Measurements from ENCODE around the gene NCOA3. TPM values are rescaled to one million over a fixed set of nuclear protein-coding genes. Genes with fewer than 3 reads are reported as not detected.
A peak's percentile ranks its signal among the peaks of the same experiment; 100 is the strongest.

The NCOA3 gene
- total and polyA plus RNA-seq, 10 of the 15 experiments (the other 5 are each of a cell fraction or from before 2014, with no cell fraction given), result 16.9 to 96.2 (median 73.6) TPM

DNA sequence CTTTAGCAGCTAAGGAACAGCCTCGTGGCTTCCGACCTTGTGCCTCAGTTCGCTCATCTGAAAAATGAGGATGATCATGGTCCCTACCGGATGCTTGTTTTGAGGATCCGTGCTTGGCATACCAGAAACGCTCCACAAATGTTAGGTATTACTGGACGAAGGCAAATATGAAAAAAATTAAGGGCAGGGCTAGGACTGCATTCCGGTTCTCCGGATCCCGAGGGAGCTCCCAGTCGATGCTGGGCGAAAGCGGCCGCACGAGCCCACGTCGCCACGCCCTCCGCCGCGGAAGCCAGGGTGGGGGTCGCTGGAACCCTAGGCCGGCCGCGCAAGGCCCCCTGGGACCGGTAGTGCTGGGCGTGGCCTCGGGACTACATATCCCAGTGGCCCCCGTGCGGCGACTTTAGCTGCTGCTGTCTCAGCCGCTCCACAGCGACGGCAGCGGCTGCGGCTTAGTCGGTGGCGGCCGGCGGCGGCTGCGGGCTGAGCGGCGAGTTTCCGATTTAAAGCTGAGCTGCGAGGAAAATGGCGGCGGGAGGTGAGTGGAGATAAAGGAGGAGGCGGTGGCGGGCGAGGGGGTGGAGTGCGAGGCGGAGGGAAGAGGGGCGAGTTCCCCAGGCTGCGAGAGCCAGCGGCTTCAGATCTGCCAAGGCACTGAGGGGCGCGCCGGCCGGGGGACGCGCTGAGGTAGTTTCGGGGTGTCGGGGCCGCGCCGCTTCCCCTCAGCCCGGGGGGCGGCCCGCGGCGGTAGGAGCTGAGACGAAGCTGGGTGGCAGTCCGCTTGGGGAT is at the start of gene NCOA3 (continued):
- TF ChIP-seq, protein P1, sequence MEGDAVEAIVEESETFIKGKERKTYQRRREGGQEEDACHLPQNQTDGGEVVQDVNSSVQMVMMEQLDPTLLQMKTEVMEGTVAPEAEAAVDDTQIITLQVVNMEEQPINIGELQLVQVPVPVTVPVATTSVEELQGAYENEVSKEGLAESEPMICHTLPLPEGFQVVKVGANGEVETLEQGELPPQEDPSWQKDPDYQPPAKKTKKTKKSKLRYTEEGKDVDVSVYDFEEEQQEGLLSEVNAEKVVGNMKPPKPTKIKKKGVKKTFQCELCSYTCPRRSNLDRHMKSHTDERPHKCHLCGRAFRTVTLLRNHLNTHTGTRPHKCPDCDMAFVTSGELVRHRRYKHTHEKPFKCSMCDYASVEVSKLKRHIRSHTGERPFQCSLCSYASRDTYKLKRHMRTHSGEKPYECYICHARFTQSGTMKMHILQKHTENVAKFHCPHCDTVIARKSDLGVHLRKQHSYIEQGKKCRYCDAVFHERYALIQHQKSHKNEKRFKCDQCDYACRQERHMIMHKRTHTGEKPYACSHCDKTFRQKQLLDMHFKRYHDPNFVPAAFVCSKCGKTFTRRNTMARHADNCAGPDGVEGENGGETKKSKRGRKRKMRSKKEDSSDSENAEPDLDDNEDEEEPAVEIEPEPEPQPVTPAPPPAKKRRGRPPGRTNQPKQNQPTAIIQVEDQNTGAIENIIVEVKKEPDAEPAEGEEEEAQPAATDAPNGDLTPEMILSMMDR (IDR thresholded peaks at IDR 0.05 in 2 of 3, conservative IDR thresholded peaks at IDR 0.05 in 1 of 3; ENCODE audit: control insufficient read depth in 2 of 3, extremely low read depth in 1 of 3, insufficient read depth in 1 of 3, low read depth in 3 of 3, low read length in 3 of 3), result peak; percentile 15 to 43 (median 20); a peak in 3 of 6 replicates
- TF ChIP-seq CHD1 (IDR thresholded peaks at IDR 0.05; ENCODE audit: low read depth, low read length) (peak; percentile 86; the same call in 1 of the 2 replicates), FOXK2 (IDR thresholded peaks at IDR 0.05) (no peak), MEF2A (IDR thresholded peaks at IDR 0.05; ENCODE audit: insufficient read depth, low read depth, low read length) (peak; percentile 81), JUNB (IDR thresholded peaks at IDR 0.05) (no peak), NR2F1 (conservative IDR thresholded peaks at IDR 0.05) (peak; percentile 38; the same call in 1 of the 2 replicates)
- TF ChIP-seq, protein P2, sequence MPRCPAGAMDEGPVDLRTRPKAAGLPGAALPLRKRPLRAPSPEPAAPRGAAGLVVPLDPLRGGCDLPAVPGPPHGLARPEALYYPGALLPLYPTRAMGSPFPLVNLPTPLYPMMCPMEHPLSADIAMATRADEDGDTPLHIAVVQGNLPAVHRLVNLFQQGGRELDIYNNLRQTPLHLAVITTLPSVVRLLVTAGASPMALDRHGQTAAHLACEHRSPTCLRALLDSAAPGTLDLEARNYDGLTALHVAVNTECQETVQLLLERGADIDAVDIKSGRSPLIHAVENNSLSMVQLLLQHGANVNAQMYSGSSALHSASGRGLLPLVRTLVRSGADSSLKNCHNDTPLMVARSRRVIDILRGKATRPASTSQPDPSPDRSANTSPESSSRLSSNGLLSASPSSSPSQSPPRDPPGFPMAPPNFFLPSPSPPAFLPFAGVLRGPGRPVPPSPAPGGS (IDR thresholded peaks at IDR 0.05; ENCODE audit: borderline replicate concordance, insufficient read depth, low read depth, low read length, poor library complexity, severe bottlenecking), result peak; percentile 72
- TF ChIP-seq, protein P3, sequence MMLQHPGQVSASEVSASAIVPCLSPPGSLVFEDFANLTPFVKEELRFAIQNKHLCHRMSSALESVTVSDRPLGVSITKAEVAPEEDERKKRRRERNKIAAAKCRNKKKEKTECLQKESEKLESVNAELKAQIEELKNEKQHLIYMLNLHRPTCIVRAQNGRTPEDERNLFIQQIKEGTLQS (IDR thresholded peaks at IDR 0.05; ENCODE audit: borderline replicate concordance, extremely low read depth, low read depth, low read length), result 0 out of 2 replicates have a peak, but pooled peaks have one; percentile 1

Data from GM12878 (cell line).